ENCODE data around the gene ZNF32. TPM values are rescaled to one million over a fixed set of nuclear protein-coding genes. Genes with fewer than 3 reads are reported as not detected.

Gene ZNF32
- polyA plus RNA-seq, 1 donor from 2014 or later = 162 TPM

DNA sequence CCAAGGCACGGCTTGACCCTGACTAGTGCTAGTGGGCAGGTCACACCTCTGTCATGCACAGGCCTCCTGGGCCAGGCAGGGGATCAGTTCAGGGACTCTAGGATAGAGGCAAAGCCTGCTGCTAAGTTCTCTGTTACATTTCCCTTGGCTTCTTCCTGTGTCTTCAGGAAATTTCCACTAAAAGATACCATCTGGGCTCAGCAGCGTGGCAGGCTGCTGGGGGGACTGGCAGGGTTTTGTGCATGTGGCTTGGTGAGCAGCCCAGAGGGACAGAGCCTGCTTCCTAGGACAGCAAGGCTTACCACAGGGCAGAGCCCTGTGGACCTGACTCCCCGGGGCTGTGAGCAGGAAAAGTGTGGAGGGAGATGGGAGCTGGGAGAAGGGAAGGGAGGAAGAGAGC, 20.7 kb upstream of the ZNF32 start:
- H3K27me3 ChIP-seq (ENCODE audit: insufficient read depth, low read depth, low read length) = peaks cover 3% of the 10 kb centered on the region
- no peaks in the 10 kb centered on the region for H3F3A ChIP-seq (ENCODE audit: insufficient read depth, low read length, poor library complexity, severe bottlenecking)
- H3K27ac ChIP-seq (ENCODE audit: low read length) = no peak overlapping the region
- no peaks in the 10 kb centered on the region for H4K20me1 ChIP-seq (ENCODE audit: insufficient read depth)
- peaks cover 3% of the 10 kb centered on the region for H3K9me3 ChIP-seq (ENCODE audit: low read length)
- TF ChIP-seq, protein P1, sequence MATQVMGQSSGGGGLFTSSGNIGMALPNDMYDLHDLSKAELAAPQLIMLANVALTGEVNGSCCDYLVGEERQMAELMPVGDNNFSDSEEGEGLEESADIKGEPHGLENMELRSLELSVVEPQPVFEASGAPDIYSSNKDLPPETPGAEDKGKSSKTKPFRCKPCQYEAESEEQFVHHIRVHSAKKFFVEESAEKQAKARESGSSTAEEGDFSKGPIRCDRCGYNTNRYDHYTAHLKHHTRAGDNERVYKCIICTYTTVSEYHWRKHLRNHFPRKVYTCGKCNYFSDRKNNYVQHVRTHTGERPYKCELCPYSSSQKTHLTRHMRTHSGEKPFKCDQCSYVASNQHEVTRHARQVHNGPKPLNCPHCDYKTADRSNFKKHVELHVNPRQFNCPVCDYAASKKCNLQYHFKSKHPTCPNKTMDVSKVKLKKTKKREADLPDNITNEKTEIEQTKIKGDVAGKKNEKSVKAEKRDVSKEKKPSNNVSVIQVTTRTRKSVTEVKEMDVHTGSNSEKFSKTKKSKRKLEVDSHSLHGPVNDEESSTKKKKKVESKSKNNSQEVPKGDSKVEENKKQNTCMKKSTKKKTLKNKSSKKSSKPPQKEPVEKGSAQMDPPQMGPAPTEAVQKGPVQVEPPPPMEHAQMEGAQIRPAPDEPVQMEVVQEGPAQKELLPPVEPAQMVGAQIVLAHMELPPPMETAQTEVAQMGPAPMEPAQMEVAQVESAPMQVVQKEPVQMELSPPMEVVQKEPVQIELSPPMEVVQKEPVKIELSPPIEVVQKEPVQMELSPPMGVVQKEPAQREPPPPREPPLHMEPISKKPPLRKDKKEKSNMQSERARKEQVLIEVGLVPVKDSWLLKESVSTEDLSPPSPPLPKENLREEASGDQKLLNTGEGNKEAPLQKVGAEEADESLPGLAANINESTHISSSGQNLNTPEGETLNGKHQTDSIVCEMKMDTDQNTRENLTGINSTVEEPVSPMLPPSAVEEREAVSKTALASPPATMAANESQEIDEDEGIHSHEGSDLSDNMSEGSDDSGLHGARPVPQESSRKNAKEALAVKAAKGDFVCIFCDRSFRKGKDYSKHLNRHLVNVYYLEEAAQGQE (IDR thresholded peaks at IDR 0.05; ENCODE audit: borderline replicate concordance) = no peak
- no peak for TF ChIP-seq POLR2AphosphoS5 (IDR thresholded peaks at IDR 0.05)
- TF ChIP-seq EP300 (conservative IDR thresholded peaks at IDR 0.05; ENCODE audit: poor library complexity, severe bottlenecking) = no peak
- TF ChIP-seq RAD21 (conservative IDR thresholded peaks at IDR 0.05) = no peak
- TF ChIP-seq MXI1 (conservative IDR thresholded peaks at IDR 0.05; ENCODE audit: poor library complexity, severe bottlenecking) = no peak
- no peak for TF ChIP-seq SMC3 (conservative IDR thresholded peaks at IDR 0.05; ENCODE audit: poor library complexity)
- TF ChIP-seq EZH2 (IDR thresholded peaks at IDR 0.05; ENCODE audit: borderline replicate concordance, insufficient read depth, low read length, poor library complexity, severe bottlenecking) = no peak
- H3K9ac ChIP-seq (ENCODE audit: low read length) = no peak overlapping the region
- no peak overlapping the region for H2AFZ ChIP-seq (ENCODE audit: low read depth, low read length)
- no peaks in the 10 kb centered on the region for H3K79me2 ChIP-seq (replicated peaks; ENCODE audit: insufficient read depth, low read length)
- no peak overlapping the region for H3K4me2 ChIP-seq (ENCODE audit: low read length)
- no peaks in the 10 kb centered on the region for H3K36me3 ChIP-seq (ENCODE audit: insufficient read depth, low read length)
- no peaks in the 10 kb centered on the region for H3K9me2 ChIP-seq (ENCODE audit: insufficient read depth, low read length)
- H3K4me3 ChIP-seq (ENCODE audit: low read length) = no peak overlapping the region

DNA sequence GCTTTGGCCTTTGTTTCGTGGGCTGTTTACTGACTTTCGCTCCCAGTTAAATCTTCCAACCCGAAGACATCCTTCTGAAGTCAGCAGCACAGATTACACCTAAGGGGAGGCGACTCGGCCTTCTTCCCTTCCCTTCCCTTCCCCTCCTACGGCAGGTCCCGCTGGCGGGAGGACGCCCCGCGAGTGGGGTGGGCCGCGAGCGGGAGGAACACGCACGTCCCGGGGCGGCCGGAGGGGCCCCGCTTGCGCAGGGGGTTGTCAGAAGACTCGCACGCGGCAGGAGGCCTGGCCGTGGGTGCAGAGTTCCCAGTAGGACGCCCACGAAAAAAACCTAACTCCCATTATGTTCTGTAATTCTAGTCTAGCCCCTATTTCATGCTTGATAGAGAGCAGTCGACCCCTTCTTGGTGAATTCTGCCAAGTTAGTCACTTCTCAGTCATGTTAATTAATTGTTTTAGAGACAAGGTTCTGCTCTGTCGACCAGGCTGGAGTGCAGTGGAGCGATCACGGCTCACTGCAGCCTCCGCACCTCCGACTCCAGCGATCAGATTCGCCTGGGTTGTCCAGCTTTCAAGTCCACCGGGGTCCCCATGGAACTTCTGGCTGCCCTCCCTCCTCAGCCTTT, 19.2 kb upstream of the ZNF32 start:
- Histone ChIP-seq H3K27ac (ENCODE audit: low read length) (no peak overlapping the region), H3K4me2 (ENCODE audit: low read length) (no peak overlapping the region), H3F3A (ENCODE audit: insufficient read depth, low read length, poor library complexity, severe bottlenecking) (no peaks in the 10 kb centered on the region), H3K36me3 (ENCODE audit: insufficient read depth, low read length) (no peaks in the 10 kb centered on the region), H3K27me3 (ENCODE audit: insufficient read depth, low read depth, low read length) (peaks cover 3% of the 10 kb centered on the region), H3K4me3 (ENCODE audit: low read length) (no peak overlapping the region), H3K9ac (ENCODE audit: low read length) (no peak overlapping the region), H3K9me3 (ENCODE audit: low read length) (peaks cover 3% of the 10 kb centered on the region), H3K79me2 (replicated peaks; ENCODE audit: insufficient read depth, low read length) (no peaks in the 10 kb centered on the region), H4K20me1 (ENCODE audit: insufficient read depth) (no peaks in the 10 kb centered on the region), H2AFZ (ENCODE audit: low read depth, low read length) (no peak overlapping the region), H3K9me2 (ENCODE audit: insufficient read depth, low read length) (no peaks in the 10 kb centered on the region)
- TF ChIP-seq EZH2 (IDR thresholded peaks at IDR 0.05; ENCODE audit: borderline replicate concordance, insufficient read depth, low read length, poor library complexity, severe bottlenecking) = no peak
- TF ChIP-seq SMC3 (conservative IDR thresholded peaks at IDR 0.05; ENCODE audit: poor library complexity) = no peak
- TF ChIP-seq EP300 (conservative IDR thresholded peaks at IDR 0.05; ENCODE audit: poor library complexity, severe bottlenecking) = no peak
- TF ChIP-seq TAF1 (IDR thresholded peaks at IDR 0.05; ENCODE audit: low read depth) = no peak
- TF ChIP-seq, protein P1 (IDR thresholded peaks at IDR 0.05; ENCODE audit: borderline replicate concordance) = no peak

Measured in neural cell (in vitro differentiated cells).